Measurements from ENCODE around the gene NFATC2.
"Not testable (repeated sequence)": the region's sequence is repeated elsewhere in the genome, so short reads cannot be mapped to it uniquely, and the experiment has no call there.

NFATC2 gene

GRCh38 chr20:51568533-51568932 is 26.0 kb upstream of the NFATC2 start:
- DNase-seq (ENCODE audit: low spot score) = not testable (repeated sequence)

DNA sequence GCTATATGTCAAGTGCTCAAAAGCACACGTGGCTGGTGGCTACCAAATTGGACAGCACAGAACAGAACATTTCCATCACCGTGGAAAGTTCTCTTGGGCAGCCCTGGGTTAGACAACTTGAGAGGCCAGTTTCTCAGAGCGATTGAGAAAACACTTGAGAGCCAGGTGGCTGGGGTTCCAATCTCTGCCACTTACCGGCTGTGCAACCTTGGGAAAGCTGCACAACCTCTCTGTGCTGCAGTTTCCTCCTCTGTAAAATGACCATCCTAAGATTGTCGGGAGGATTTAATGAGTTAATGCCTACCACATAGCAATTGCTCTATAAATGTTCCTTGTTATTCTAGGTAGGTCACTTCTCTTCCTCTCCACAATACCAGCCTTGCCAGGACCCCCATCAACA is 25.1 kb upstream of the NFATC2 start:
- no peak for DNase-seq (ENCODE audit: low spot score)

GRCh38 chr20:51566594-51566993 is 24.1 kb upstream of the NFATC2 start:
- DNase-seq (ENCODE audit: low spot score) = no peak

DNA sequence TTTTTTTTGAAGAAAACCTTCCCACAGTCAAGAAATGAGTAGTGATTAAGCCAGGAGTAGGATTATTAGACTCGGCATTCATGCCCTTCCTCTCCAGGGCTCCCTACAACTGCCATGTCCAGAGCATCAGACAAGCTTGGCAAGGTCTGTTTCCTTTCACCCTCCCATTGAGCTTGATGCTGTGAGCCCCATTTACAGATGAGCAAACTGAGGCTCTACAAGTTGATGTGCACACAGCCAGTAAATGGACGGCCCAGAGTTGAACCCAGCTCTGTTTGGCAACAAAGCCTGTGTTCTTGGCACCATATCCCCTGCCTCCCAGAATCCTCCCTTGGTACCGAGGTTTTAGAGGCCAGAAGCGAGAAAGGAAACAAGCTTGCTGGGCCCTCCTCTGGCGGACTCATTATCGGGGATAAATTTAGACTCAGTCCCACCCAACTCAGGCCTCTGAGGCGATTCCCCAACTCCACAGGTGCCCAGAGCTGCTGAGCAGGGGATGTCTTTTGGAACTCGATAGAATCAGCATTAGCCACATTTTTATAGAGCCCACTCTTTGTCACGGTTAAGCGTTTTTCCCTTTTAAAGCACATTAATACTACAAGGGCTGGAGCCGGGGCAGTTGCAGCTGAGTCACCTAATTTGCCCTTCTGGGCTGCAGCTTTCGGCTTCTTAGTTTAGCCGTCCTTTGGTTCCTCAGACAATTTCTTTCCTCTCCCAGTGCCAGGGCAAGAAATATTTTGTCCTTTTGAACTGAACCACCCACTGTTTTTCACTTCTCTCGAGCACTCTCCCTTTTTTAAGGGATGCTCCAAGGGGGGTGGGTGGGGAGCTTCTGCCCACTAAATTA is 23.0 kb upstream of the NFATC2 start:
- no peak for DNase-seq (ENCODE audit: low spot score)

- DNase-seq (ENCODE audit: low spot score) = peak; percentile 76
These were observed 21.2 kb upstream of the NFATC2 start for GRCh38 chr20:51563486-51564332.

DNA sequence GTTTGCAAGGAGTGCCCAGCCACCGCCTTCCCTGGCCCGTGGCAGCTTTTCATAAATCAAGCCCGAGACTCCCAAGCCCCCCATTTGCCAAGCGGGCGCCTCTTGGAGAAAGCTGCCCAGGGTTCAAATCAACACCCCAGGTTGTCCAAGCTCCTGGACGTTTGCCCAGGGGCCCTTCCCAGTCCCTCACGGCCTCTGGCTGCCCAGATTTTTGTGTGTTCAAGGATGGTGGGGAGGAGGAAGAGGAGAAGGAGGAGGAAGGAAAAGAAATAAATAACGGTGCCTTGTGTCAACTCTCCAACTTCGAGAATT is 20.6 kb upstream of the NFATC2 start:
- no peak for DNase-seq (ENCODE audit: low spot score)

DNA sequence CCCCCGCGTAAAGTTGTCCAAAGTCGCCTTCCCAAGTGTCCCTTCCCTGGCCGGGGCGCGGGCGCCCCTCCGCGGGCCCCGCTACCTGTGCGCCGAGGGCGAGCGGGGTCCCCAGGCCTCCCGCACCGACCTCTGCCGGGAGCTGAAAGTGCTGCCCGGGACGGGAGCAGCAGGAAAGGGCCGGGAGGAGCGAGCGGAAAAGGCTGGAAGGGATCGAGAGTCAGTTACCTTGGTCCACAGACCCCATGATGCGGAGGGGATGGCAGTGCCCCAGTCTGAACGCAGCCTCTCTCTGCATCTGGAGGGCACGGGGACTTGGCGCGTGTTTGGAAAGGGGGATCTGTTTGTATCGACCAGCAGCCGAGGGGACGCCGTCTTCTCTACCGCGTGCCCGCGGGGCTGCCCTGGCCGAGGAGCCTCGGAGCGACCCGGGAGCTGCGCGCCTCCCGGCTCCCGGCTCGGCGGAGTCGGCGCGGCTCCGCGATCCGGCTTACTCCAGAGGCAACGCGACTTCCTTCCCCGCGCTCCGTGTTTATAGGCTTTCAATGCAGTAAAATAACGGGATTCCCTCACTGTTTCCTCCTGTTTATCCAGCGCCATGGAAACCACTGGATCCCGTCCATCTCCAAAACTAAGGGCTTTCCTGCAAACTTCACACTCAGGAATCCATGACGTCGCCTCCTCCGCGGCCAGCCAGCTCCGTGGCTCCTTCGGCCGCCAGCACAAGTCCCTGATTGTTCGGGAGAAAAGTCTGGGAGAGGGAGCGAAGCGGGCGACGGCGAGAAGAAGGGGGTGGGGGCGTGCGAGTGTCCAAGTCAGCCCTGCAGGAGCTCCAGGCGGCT is 20.0 kb upstream of the NFATC2 start:
- DNase-seq (ENCODE audit: low spot score) = peak; percentile 96

DNA sequence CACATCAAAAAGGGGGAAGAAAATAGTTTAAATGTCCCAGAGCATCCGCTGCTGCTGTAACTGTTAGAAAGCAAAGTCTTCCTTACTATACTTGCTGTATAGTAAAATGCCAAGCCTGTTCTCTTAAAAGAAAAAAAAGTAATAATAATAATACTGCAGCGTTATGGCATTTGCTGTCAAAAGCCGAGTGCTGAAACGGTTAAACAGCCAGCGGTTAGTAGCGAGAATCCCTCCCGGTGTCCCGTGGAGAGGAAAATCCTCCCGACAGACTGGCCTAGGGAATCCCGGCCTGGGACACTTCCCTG is 19.5 kb upstream of the NFATC2 start:
- no peak for DNase-seq (ENCODE audit: low spot score)

DNA sequence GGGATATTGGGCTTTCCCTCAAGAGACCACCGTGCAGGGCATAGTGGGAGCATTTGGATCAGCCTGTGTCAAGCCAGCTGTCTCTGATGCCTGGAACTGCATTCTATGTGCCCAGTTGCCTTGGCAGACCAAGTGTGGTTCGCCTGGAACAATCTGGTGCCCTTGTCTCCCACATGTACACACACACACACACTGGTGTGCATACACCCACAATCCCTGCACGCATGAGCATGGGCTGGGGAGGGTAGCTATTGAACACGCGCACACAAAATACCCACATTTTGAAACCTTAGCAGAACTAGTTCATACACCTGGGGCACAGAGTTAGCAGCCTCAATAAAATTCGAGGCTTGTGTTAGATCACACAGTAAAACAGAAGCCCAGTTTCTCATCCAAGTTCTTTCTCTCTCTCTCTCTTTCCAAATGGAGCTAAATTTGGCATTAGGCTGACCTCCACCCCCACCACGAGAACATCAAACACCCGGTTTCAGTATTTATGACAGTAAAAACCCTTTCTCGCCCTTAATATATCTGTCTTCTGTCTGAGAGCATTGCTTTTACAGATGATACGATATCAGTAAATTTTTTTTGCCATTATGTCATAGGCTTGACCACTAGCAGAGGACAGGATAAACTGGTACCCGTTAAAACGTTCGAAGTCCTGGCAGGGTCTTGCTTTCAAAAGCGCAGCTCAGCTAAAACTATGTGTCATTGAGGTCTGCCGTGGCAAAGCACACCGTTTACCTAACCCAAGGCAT is 18.2 kb upstream of the NFATC2 start:
- no peak for DNase-seq (ENCODE audit: low spot score)

DNA sequence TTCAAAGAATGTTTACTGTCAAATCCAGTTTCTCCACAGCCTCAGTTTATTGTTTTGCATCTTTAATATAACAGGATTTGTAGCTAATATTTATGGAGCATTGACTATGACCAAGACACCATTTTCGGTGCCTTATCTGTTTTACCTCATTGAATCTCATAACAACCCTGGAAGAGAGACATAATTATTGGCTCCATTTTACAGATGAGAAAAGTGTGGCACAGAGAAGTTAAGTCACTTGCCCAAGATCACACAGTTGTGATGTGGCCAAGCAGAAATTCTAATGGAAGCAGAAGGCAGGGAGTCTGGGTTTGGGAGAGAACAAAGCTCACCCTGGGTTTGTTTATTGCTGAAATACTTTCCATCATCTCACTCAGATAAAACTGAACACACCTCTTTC is 17.5 kb upstream of the NFATC2 start:
- DNase-seq (ENCODE audit: low spot score) = no peak

- DNase-seq (ENCODE audit: low spot score) = no peak
These were observed 12.1 kb upstream of the NFATC2 start for GRCh38 chr20:51554538-51555165.

GRCh38 chr20:51553897-51554486 is 11.5 kb upstream of the NFATC2 start:
- no peak for DNase-seq (ENCODE audit: low spot score)

DNA sequence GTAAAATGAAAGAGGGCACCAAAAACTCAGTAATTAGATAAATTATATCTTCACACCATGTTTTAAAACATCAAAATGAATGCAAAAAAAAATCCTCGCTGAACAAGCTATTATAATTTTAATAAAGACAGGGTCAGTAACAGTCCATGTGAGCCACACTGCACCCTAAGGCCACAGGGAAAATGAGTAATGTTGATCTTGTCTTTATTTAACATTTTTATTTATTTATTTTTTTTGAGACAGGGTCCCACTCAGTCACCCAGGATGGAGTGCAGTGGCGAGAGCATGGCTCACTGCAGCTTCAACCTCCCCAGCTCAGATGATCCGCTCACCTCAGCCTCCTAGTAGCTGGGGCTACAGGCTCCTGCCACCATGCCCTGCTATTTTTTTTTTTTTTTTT is 8.7 kb upstream of the NFATC2 start:
- no peak for DNase-seq (ENCODE audit: low spot score)

- no peak for DNase-seq (ENCODE audit: low spot score)
These were observed 7.0 kb upstream of the NFATC2 start for GRCh38 chr20:51549474-51549873.

DNA sequence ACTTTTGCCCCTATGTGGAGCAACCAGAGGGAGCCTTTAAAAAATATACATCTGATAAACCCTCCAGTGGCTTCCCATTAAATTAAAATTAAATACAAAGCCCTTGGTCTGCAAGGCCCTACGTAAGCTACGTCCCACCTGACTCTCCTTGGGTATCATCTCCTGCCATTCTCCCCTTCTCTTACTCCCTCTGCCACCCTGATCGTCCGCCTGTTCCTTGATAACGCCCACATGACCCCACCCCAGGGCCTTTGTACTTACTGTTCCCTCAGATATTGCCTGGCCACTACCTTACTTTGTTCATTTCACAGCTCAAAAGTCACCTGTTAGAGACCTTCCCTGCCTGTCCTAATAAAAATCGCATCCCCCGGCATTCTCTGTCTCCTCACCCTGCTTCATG is 5.4 kb upstream of the NFATC2 start:
- no peak for DNase-seq (ENCODE audit: low spot score)

GRCh38 chr20:51545515-51545914 is 3.0 kb upstream of the NFATC2 start:
- DNase-seq (ENCODE audit: low spot score) = no peak

GRCh38 chr20:51543422-51543788 is 886 bp upstream of the NFATC2 start:
- no peak for DNase-seq (ENCODE audit: low spot score)

DNA sequence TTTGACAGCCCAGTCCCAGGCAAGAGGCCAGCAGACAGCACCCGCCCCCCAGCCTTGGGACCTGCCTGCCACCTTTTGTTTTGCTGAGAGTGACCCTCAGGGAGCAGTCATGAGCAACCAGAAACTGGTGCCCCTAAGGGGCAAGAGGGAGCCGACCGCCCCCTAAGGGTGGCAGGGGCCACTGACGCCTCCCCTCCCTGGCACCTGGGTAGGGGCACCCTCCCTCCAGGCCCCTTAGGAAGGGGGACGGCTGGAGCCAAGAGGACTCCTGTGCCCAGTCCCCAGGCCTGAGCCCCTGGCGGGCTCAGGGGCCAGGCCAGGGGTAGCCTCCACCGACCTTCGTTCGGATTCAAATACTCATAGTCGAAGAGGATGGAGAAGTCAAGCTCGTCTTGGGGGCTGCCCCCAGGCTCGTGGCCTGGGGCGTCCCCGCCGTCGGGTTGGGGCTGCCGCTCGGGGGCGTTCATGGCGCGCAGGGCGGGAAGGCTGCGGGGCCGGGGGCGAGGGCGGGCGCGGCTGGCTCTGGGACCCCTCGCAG is 417 bp downstream of the NFATC2 start:
- DNase-seq (ENCODE audit: low spot score) = no peak

- DNase-seq (ENCODE audit: low spot score) = peak; percentile 83
These were observed 1.1 kb downstream of the NFATC2 start for GRCh38 chr20:51541189-51542032.

DNA sequence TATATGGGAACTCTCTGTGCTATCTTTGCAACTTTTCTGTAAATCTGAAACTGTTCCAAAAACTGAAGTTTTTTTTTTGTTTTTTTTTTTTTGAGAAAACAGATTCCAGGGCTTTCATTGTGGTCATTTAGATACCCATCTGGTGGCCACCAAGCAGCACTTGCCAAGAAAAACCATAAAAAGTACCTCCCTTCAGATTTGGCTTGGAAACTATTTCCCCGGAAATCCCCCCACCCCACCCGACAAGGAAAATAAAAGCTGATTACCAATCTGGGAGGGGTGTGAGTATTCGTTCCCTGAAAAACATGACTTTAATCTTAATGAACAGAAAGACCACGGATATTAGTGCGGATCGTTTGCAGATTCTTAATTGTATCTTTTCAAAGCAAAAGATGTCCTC is 1.9 kb downstream of the NFATC2 start:
- no peak for DNase-seq (ENCODE audit: low spot score)
